ENCODE data around the gene NRXN3. TPM values are rescaled to one million over a fixed set of nuclear protein-coding genes. Genes with fewer than 3 reads are reported as not detected.

NRXN3 gene
- total RNA-seq, 1 experiment from 2014 or later, result 1.1 TPM

DNA sequence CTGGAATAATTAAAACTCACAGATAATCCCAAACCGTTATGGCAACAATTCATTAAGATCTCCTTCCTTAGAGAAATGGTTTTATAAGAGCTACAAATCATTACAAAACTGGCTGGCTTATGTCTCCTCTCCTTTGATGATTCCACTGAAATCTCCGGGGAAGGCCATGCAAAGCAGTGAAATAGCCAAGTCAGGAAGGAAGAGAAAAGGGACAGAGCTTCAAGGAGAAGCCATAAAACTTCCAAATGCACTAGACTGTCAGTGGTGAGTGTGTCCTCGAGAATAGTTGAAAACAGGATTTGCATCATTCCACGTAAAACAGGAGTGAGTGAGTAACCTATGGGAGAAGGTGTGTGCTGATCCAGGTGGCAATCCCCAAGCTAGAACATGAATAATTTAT lies 1711.1 kb downstream of the NRXN3 start:
- Histone ChIP-seq H3F3A (ENCODE audit: low read length, unreplicated experiment) (no peaks in the 10 kb centered on the region), H3K9ac (ENCODE audit: low read length) (no peak overlapping the region), H3K9me2 (replicated peaks; ENCODE audit: low read length) (no peaks in the 10 kb centered on the region), H3K4me1 (ENCODE audit: insufficient read depth, low read length) (no peaks in the 10 kb centered on the region), H2AFZ (ENCODE audit: low read length) (no peak overlapping the region), H3K4me2 (ENCODE audit: low read length) (no peak overlapping the region), H3K27me3 (ENCODE audit: low read length) (no peaks in the 10 kb centered on the region), H3K4me3 (ENCODE audit: low read length) (no peak overlapping the region), H3K79me2 (ENCODE audit: low read length) (no peaks in the 10 kb centered on the region), H3K36me3 (ENCODE audit: low read depth, low read length) (no peaks in the 10 kb centered on the region), H4K20me1 (ENCODE audit: low read length) (no peaks in the 10 kb centered on the region), H3K27ac (ENCODE audit: low read length) (no peak overlapping the region), H3K9me3 (ENCODE audit: low read length) (no peaks in the 10 kb centered on the region)
- ChIA-PET POLR2A (ENCODE audit: unreplicated experiment) (no interaction called here), CTCF (no interaction called here)
- ATAC-seq (no peak), DNase-seq (no peak)
- no TSS peak for BruUV-seq (replicated peaks)
- TF ChIP-seq, protein P1, sequence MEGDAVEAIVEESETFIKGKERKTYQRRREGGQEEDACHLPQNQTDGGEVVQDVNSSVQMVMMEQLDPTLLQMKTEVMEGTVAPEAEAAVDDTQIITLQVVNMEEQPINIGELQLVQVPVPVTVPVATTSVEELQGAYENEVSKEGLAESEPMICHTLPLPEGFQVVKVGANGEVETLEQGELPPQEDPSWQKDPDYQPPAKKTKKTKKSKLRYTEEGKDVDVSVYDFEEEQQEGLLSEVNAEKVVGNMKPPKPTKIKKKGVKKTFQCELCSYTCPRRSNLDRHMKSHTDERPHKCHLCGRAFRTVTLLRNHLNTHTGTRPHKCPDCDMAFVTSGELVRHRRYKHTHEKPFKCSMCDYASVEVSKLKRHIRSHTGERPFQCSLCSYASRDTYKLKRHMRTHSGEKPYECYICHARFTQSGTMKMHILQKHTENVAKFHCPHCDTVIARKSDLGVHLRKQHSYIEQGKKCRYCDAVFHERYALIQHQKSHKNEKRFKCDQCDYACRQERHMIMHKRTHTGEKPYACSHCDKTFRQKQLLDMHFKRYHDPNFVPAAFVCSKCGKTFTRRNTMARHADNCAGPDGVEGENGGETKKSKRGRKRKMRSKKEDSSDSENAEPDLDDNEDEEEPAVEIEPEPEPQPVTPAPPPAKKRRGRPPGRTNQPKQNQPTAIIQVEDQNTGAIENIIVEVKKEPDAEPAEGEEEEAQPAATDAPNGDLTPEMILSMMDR (conservative IDR thresholded peaks at IDR 0.05; ENCODE audit: low read depth, low read length), result no peak
- TF ChIP-seq EZH2phosphoT487 (IDR thresholded peaks at IDR 0.05; ENCODE audit: borderline replicate concordance, low read length) (no peak), EZH2 (IDR thresholded peaks at IDR 0.05; ENCODE audit: low read length, unreplicated experiment) (no peak)
- intact Hi-C loops (cut with micrococcal nuclease), result no loop called here

DNA sequence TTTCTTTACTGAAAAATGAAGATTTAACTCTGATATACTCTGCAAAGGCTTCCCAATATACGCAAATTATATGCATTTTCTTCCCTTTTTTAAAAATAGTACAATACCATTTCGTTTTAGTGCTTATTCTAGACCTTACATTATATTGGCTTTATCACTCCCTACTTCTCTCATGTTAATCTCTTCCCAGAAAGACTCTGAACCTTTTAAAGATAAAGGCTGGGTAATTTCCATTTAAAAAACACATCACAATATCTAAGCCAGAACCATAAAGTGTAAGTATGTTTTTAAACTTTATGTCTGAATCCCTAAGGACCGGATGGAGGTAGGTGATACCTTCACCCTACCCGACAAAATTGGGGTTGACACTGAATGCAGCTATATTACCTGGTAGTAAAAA lies 1720.4 kb downstream of the NRXN3 start:
- no peaks in the 10 kb centered on the region for H3K9me2 ChIP-seq (replicated peaks; ENCODE audit: low read length)
- POLR2A ChIA-PET (ENCODE audit: unreplicated experiment), result no interaction called here
- H4K20me1 ChIP-seq (ENCODE audit: low read length), result no peaks in the 10 kb centered on the region
- H3K79me2 ChIP-seq (ENCODE audit: low read length), result no peaks in the 10 kb centered on the region
- CTCF ChIA-PET, result no interaction called here
- intact Hi-C loops (cut with micrococcal nuclease), result no loop called here
- no peak overlapping the region for H3K4me3 ChIP-seq (ENCODE audit: low read length)
- H3K27ac ChIP-seq (ENCODE audit: low read length), result no peak overlapping the region
- no TSS peak for BruUV-seq (replicated peaks)
- TF ChIP-seq EZH2 (IDR thresholded peaks at IDR 0.05; ENCODE audit: low read length, unreplicated experiment) (no peak), EZH2phosphoT487 (IDR thresholded peaks at IDR 0.05; ENCODE audit: borderline replicate concordance, low read length) (no peak)
- TF ChIP-seq, protein P1 (conservative IDR thresholded peaks at IDR 0.05; ENCODE audit: low read depth, low read length), result no peak
- no peaks in the 10 kb centered on the region for H3K4me1 ChIP-seq (ENCODE audit: insufficient read depth, low read length)
- H3K9ac ChIP-seq (ENCODE audit: low read length), result no peak overlapping the region
- H3K9me3 ChIP-seq (ENCODE audit: low read length), result no peaks in the 10 kb centered on the region
- H2AFZ ChIP-seq (ENCODE audit: low read length), result no peak overlapping the region
- DNase-seq (no peak), ATAC-seq (no peak)
- H3K27me3 ChIP-seq (ENCODE audit: low read length), result no peaks in the 10 kb centered on the region
- no peaks in the 10 kb centered on the region for H3K36me3 ChIP-seq (ENCODE audit: low read depth, low read length)
- H3F3A ChIP-seq (ENCODE audit: low read length, unreplicated experiment), result no peaks in the 10 kb centered on the region
- no peak overlapping the region for H3K4me2 ChIP-seq (ENCODE audit: low read length)

DNA sequence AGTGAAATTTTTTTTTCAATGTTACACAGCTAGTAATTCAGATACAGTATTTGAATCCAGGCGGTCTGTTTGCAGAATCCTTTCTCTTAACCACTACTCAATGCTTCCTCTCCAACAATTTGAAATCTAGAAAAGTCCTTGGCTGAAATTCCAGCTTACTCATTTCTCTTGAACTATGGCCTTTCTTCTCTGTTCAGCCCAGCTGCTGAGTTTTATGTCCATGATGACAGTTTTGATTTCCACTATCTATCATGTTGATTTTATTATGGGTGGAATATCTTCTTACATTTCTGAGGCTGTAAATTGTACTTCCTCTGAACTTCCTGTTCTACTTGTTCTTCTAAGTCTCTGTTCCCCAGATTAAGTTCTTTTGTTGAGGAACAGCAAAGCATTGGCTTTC lies 1725.8 kb downstream of the NRXN3 start:
- H3K79me2 ChIP-seq (ENCODE audit: low read length), result no peaks in the 10 kb centered on the region
- no peak overlapping the region for H3K9ac ChIP-seq (ENCODE audit: low read length)
- H3F3A ChIP-seq (ENCODE audit: low read length, unreplicated experiment), result no peaks in the 10 kb centered on the region
- no peak overlapping the region for H3K4me3 ChIP-seq (ENCODE audit: low read length)
- H3K4me1 ChIP-seq (ENCODE audit: insufficient read depth, low read length), result no peaks in the 10 kb centered on the region
- no TSS peak for BruUV-seq (replicated peaks)
- H3K9me3 ChIP-seq (ENCODE audit: low read length), result no peaks in the 10 kb centered on the region
- intact Hi-C loops (cut with micrococcal nuclease), result no loop called here
- H3K4me2 ChIP-seq (ENCODE audit: low read length), result no peak overlapping the region
- ATAC-seq (no peak), DNase-seq (no peak)
- no peaks in the 10 kb centered on the region for H4K20me1 ChIP-seq (ENCODE audit: low read length)
- ChIA-PET POLR2A (ENCODE audit: unreplicated experiment) (no interaction called here), CTCF (no interaction called here)
- no peaks in the 10 kb centered on the region for H3K27me3 ChIP-seq (ENCODE audit: low read length)
- TF ChIP-seq, protein P1 (conservative IDR thresholded peaks at IDR 0.05; ENCODE audit: low read depth, low read length), result no peak
- TF ChIP-seq EZH2 (IDR thresholded peaks at IDR 0.05; ENCODE audit: low read length, unreplicated experiment) (no peak), EZH2phosphoT487 (IDR thresholded peaks at IDR 0.05; ENCODE audit: borderline replicate concordance, low read length) (no peak)
- H3K27ac ChIP-seq (ENCODE audit: low read length), result no peak overlapping the region
- no peak overlapping the region for H2AFZ ChIP-seq (ENCODE audit: low read length)
- H3K9me2 ChIP-seq (replicated peaks; ENCODE audit: low read length), result 0 out of 2 replicates have a peak, but pooled peaks cover 6% of the 10 kb centered on the region
- H3K36me3 ChIP-seq (ENCODE audit: low read depth, low read length), result no peaks in the 10 kb centered on the region
